Stomach (tissue), 9 donors: ENCODE data around the gene MICALL2. TPM values are rescaled to one million over a fixed set of nuclear protein-coding genes. Genes with fewer than 3 reads are reported as not detected.
A peak's percentile ranks its signal among the peaks of the same experiment; 100 is the strongest.

Experiments
- DNase-seq, 2 donors: peaks; one replicate each; pipeline versions ENCODE4 v3.0.0 to v3.0.0-alpha.2; 2013 to 2019
- H3K27ac ChIP-seq, 5 donors: fragments of 200-600 bp in 4 of 5; sonication (generic) in 4 of 5; one replicate each; pipeline ENCODE4 v1.5.1; 2013 to 2019; ENCODE audit warnings: mild to moderate bottlenecking in 1 of 5, moderate library complexity in 1 of 5
- H3K27me3 ChIP-seq, 3 donors: fragments of 200-600 bp; sonication (generic); one replicate each; pipeline ENCODE4 v1.5.1; 2017 to 2019; ENCODE audit warnings: mixed run types in 1 of 3
- H3K36me3 ChIP-seq, 4 donors: fragments of 200-600 bp; sonication (generic); 1 replicate in 3 of 4; 2 replicates in 1 of 4; pipeline ENCODE4 v1.5.1; 2016 to 2019
- H3K4me1 ChIP-seq, 4 donors: fragments of 200-600 bp; sonication (generic); one replicate each; pipeline ENCODE4 v1.5.1; 2016 to 2019
- H3K4me3 ChIP-seq, 4 donors: fragments of 200-600 bp; sonication (generic) in 3 of 4; one replicate each; pipeline ENCODE4 v1.5.1; 2016 to 2019; ENCODE audit warnings: mild to moderate bottlenecking in 1 of 4
- H3K9me3 ChIP-seq, 4 donors: fragments of 200-600 bp; sonication (generic); one replicate each; pipeline ENCODE4 v1.5.1; 2016 to 2019
- EP300 ChIP-seq: sonication (generic); formaldehyde crosslinking; IDR thresholded peaks from one replicate; pipeline ENCODE4 v1.6.1; 2017; ENCODE audit warnings: antibody characterized with exemption
- POLR2A ChIP-seq, 4 donors: fragments of 450-650 bp; IDR thresholded peaks; one replicate each; pipeline ENCODE4 v1.6.1; 2016; ENCODE audit warnings: antibody characterized with exemption in 4 of 4, control low read depth in 2 of 4, mild to moderate bottlenecking in 1 of 4, moderate library complexity in 1 of 4
- POLR2AphosphoS5 ChIP-seq, 3 donors: sonication (generic); formaldehyde crosslinking; IDR thresholded peaks; one replicate each; pipeline ENCODE4 v1.6.1; 2016; ENCODE audit warnings: antibody characterized with exemption in 3 of 3
- WGBS, 5 donors: extraction: QIAGEN DNeasy Blood & Tissue Kit in 3 of 5; methylation state at CpG; one replicate each; pipeline versions ENCODE4 v1.1.5 to v1.1.7; 2013 to 2018; 5-methylcytosine and 5-hydroxymethylcytosine counted together
- intact Hi-C: fragments of 100-400 bp; cut with DNase I; formaldehyde crosslinking; loops from one replicate; pipeline ENCODE4 v1.15.1; 2023; ENCODE audit warnings: low total_unique reads
- polyA plus RNA-seq, 3 donors: library from polyadenylated mRNA; stranded (reverse); fragments of 200-250 nt; gene quantifications; one replicate each; pipeline ENCODE4 v1.2.3, GENCODE V29; 2013
- total RNA-seq, 5 donors: library from RNA; depleted of rRNA; stranded (reverse); fragments of >200 nt; gene quantifications; one replicate each; pipeline versions ENCODE4 v1.1.0 to v1.2.3, GENCODE V29; 2014 to 2016
- TF ChIP-seq, protein P1 (sequence below), 7 experiments: fragments of 450-650 bp in 4 of 7; fragments of 200-600 bp in 3 of 7; sonication (generic) in 3 of 7; IDR thresholded peaks; one replicate each; pipeline ENCODE4 v1.5.1; 2016 to 2019; ENCODE audit warnings: antibody characterized with exemption in 7 of 7, control low read depth in 2 of 7, mild to moderate bottlenecking in 1 of 7
- donor health status: healthy with polysubstance abuse.
- donor health status: Bipolar disorder and iron deficiency.
- donor health status: healthy.

Gene MICALL2
- total and polyA plus RNA-seq, 8 donors, result 30.7 to 263 (median 102) TPM

DNA sequence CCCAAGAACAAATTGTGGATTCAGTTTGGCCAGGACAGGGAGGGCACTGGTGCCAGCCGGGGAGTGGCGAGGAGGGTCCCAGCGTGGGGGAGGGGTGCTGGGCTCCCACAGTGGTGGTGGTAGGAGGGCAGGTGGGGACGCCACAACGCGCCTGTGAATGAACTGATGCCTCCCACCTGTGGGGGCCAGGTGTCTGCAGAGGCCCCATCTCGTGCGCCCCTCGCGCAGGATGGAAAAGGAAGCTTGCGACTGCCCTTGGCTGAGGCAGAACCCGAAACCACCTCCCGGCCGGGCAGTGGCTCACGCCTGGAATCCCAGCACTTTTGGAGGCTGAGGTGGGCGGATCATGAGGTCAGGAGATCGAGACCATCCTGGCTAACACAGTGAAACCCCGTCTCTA is 72.0 kb downstream of the MICALL2 start:
- H3K36me3 ChIP-seq, result no peaks in the 10 kb centered on the region
- intact Hi-C loops, result no loop called here
- no peaks in the 10 kb centered on the region for H3K4me1 ChIP-seq
- TF ChIP-seq POLR2AphosphoS5 (IDR thresholded peaks at IDR 0.05), result no peak
- no peak for TF ChIP-seq EP300
- TF ChIP-seq, protein P1, sequence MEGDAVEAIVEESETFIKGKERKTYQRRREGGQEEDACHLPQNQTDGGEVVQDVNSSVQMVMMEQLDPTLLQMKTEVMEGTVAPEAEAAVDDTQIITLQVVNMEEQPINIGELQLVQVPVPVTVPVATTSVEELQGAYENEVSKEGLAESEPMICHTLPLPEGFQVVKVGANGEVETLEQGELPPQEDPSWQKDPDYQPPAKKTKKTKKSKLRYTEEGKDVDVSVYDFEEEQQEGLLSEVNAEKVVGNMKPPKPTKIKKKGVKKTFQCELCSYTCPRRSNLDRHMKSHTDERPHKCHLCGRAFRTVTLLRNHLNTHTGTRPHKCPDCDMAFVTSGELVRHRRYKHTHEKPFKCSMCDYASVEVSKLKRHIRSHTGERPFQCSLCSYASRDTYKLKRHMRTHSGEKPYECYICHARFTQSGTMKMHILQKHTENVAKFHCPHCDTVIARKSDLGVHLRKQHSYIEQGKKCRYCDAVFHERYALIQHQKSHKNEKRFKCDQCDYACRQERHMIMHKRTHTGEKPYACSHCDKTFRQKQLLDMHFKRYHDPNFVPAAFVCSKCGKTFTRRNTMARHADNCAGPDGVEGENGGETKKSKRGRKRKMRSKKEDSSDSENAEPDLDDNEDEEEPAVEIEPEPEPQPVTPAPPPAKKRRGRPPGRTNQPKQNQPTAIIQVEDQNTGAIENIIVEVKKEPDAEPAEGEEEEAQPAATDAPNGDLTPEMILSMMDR (IDR thresholded peaks at IDR 0.05), result no peak
- no peak for TF ChIP-seq POLR2A (IDR thresholded peaks at IDR 0.05)
- no peak for DNase-seq
- no peak overlapping the region for H3K27ac ChIP-seq
- H3K27me3 ChIP-seq, result peaks cover 5 to 92% (median 47%) of the 10 kb centered on the region in 3 donors
- peaks cover 0 to 17% (median 11%) of the 10 kb centered on the region in 4 donors for H3K9me3 ChIP-seq
- H3K4me3 ChIP-seq, result no peak overlapping the region
- 69 to 83% (median 76%) methylated on average over 17 to 18 of the region's 18 CpGs for WGBS, 5 donors

DNA sequence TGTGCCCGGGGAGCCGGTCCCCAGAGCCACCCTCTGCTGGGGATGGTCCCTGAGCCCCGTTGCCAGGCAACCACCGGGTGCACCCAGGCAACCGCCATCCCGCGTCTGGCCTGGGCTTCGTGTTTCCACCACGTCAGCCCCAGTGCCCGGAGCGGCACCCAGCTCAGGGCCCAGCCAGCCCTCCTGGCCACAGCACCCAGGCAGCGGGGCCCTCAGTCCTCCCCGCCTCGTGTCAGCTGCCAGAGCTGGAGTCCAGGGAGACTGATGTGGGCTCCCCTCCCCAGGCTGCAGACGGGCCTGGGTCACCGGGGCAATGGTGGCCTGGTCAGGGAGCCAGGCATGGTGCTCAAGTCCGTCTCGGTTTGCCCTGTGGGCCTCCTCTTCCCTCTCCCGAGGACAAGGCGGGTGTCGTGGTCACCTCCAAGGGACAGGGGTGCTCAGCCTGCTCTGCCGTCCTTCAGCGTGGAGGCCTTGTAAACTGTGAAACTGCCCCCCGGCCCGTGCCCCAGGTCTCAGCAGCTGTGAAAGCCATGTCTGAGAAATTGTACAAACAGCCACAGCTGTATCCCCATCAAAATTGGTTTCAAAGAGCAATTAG is 72.5 kb downstream of the MICALL2 start:
- Histone ChIP-seq H3K27me3 (peaks cover 5 to 92% (median 44%) of the 10 kb centered on the region in 3 donors), H3K27ac (no peak overlapping the region), H3K36me3 (no peaks in the 10 kb centered on the region), H3K9me3 (peaks cover 0 to 11% (median 5%) of the 10 kb centered on the region in 4 donors), H3K4me3 (no peak overlapping the region), H3K4me1 (no peaks in the 10 kb centered on the region)
- WGBS, 5 donors, result 33 to 63% (median 57%) methylated on average over 12 to 25 of the region's 25 CpGs
- intact Hi-C loops, result no loop called here
- TF ChIP-seq EP300, result no peak
- TF ChIP-seq POLR2AphosphoS5 (IDR thresholded peaks at IDR 0.05), result no peak
- TF ChIP-seq, protein P1 (IDR thresholded peaks at IDR 0.05), result no peak
- DNase-seq, result peak in 1 of 2 donors; percentile 55

DNA sequence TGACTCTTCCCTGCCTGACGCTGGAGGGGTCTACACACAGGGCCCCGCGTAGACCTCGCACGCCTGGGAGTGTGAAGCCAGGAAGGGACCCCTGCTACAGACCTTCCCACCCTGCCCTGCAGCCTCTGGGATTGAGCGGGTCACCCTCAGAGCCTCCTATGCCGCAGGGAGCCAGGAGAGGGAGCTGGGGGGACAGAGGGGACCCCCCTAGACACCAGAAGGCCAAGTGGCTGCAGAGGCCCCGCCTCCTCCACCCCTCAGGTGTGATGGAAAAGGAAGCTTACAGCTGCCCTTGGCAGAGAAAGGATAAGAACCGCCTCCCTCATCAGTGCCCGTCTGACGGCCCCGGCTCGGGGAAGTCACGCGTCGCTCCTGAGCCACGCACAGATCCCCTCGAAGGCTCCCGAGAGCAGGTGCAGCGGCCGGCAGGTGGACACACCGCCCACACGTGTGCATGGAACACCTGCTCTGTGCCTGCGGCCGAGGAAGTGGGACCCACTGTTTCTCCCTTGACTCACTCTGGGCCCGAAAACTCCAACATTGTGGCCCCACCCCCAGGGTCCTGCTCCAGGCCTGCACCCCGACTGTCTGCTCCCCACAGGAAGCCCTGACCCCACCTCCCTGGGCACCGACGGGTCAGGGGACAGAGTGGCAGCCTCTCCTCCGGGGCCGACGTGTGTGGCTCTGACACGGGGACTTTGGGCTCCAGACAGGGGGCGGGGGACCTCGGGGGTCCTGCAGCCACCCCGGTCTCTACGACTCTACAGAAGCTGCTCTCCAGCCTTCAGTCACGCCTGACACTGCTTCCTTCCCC is 73.3 kb downstream of the MICALL2 start:
- H3K27me3 ChIP-seq, result peaks cover 5 to 92% (median 43%) of the 10 kb centered on the region in 3 donors
- intact Hi-C loops, result no loop called here
- 38 to 54% (median 51%) methylated on average over 29 to 38 of the region's 38 CpGs for WGBS, 5 donors

More for the DNA sequence above, 73.3 kb downstream of the MICALL2 start:
- DNase-seq, result no peak
- Histone ChIP-seq H3K9me3 (peaks cover 0 to 5% (median 0%) of the 10 kb centered on the region in 4 donors), H3K4me1 (no peaks in the 10 kb centered on the region), H3K36me3 (no peaks in the 10 kb centered on the region), H3K4me3 (no peak overlapping the region), H3K27ac (no peak overlapping the region)
- TF ChIP-seq POLR2AphosphoS5 (IDR thresholded peaks at IDR 0.05), result no peak
- no peak for TF ChIP-seq EP300
- no peak for TF ChIP-seq POLR2A (IDR thresholded peaks at IDR 0.05)
- TF ChIP-seq, protein P1 (IDR thresholded peaks at IDR 0.05), result no peak
